Cardiac muscle cell (in vitro differentiated cells and primary cell): ENCODE measurements around the gene TNF. TPM values are rescaled to one million over a fixed set of nuclear protein-coding genes. Genes with fewer than 3 reads are reported as not detected.

Experiments
- DNase-seq, 2 donors: peaks; one replicate each; pipeline versions ENCODE4 v3.0.0 to v3.0.0-alpha.2; 2010 to 2017; ENCODE audit warnings: low read depth in 1 of 2, low spot score in 1 of 2
- H3K27ac ChIP-seq: fragments of 200-600 bp; sonication (generic); 2 replicates; pipeline ENCODE4 v1.5.1; 2016
- H3K27me3 ChIP-seq: fragments of 200-600 bp; sonication (generic); 2 replicates; pipeline ENCODE4 v1.6.0; 2016; ENCODE audit warnings: control low read depth
- H3K36me3 ChIP-seq: fragments of 200-600 bp; sonication (generic); 2 replicates; pipeline ENCODE4 v1.5.1; 2016; ENCODE audit warnings: control low read depth
- H3K4me1 ChIP-seq: fragments of 200-600 bp; sonication (generic); 2 replicates; pipeline ENCODE4 v1.8.1; 2017; ENCODE audit warnings: low read depth, mild to moderate bottlenecking, mixed run types
- H3K4me3 ChIP-seq: fragments of 200-600 bp; sonication (generic); 2 replicates; pipeline ENCODE4 v1.5.1; 2016; ENCODE audit warnings: mild to moderate bottlenecking
- H3K9me3 ChIP-seq: fragments of 200-600 bp; sonication (generic); 2 replicates; pipeline ENCODE4 v1.5.1; 2017; ENCODE audit warnings: low read depth, mild to moderate bottlenecking, control low read depth
- CTCF ChIP-seq: IDR thresholded peaks from 2 replicates; pipeline ENCODE4 v1.5.1; 2012; ENCODE audit warnings: low read depth, mild to moderate bottlenecking, low read length
- polyA plus RNA-seq: library from polyadenylated mRNA; unstranded; fragments of >200 nt; fragmentation: Nextera tagmentation; extraction: Ambion mirVana; gene quantifications from 2 replicates; pipeline ENCODE4 v1.2.1, GENCODE V29; 2016
- total RNA-seq: library from RNA; depleted of rRNA; stranded (reverse); fragments of >200 nt; gene quantifications from 2 replicates; pipeline ENCODE4 v1.2.3, GENCODE V29; 2016

Gene TNF
- total and polyA plus RNA-seq, 2 experiments from 2014 or later = not detected

GRCh38 chr6:31559958-31560696 is 15.2 kb upstream of the TNF start:
- peaks cover 5% of the 10 kb centered on the region for H3K4me1 ChIP-seq
- DNase-seq = peak in 1 of 2 donors; percentile 76
- H3K36me3 ChIP-seq = peaks cover 6% of the 10 kb centered on the region
- peak overlapping the region; percentile 64 for H3K27ac ChIP-seq
- H3K9me3 ChIP-seq = no peaks in the 10 kb centered on the region
- no peak for TF ChIP-seq CTCF
- no peak overlapping the region for H3K4me3 ChIP-seq
- H3K27me3 ChIP-seq = no peaks in the 10 kb centered on the region

- DNase-seq = no peak
- no peaks in the 10 kb centered on the region for H3K9me3 ChIP-seq
- H3K27ac ChIP-seq = peak overlapping the region; percentile 64
These were observed 14.7 kb upstream of the TNF start for GRCh38 chr6:31560697-31561058.

GRCh38 chr6:31567531-31568370 is 7.6 kb upstream of the TNF start:
- H3K4me1 ChIP-seq = no peaks in the 10 kb centered on the region
- no peak for TF ChIP-seq CTCF
- no peaks in the 10 kb centered on the region for H3K27me3 ChIP-seq
- no peaks in the 10 kb centered on the region for H3K9me3 ChIP-seq
- no peak overlapping the region for H3K27ac ChIP-seq
- no peak overlapping the region for H3K4me3 ChIP-seq
- no peaks in the 10 kb centered on the region for H3K36me3 ChIP-seq
- DNase-seq = no peak

More at GRCh38 chr6:31560697-31561058, 14.7 kb upstream of the TNF start:
- no peak overlapping the region for H3K4me3 ChIP-seq
- H3K36me3 ChIP-seq = peaks cover 6% of the 10 kb centered on the region
- peaks cover 5% of the 10 kb centered on the region for H3K4me1 ChIP-seq
- H3K27me3 ChIP-seq = no peaks in the 10 kb centered on the region
- TF ChIP-seq CTCF = no peak

GRCh38 chr6:31568537-31568961 is 6.8 kb upstream of the TNF start:
- no peak overlapping the region for H3K4me3 ChIP-seq
- no peaks in the 10 kb centered on the region for H3K9me3 ChIP-seq
- DNase-seq = no peak
- TF ChIP-seq CTCF = no peak
- no peaks in the 10 kb centered on the region for H3K4me1 ChIP-seq
- no peaks in the 10 kb centered on the region for H3K27me3 ChIP-seq
- no peaks in the 10 kb centered on the region for H3K36me3 ChIP-seq
- H3K27ac ChIP-seq = no peak overlapping the region

GRCh38 chr6:31569861-31570536 is 5.4 kb upstream of the TNF start:
- H3K9me3 ChIP-seq = no peaks in the 10 kb centered on the region
- no peak overlapping the region for H3K4me3 ChIP-seq
- H3K27ac ChIP-seq = no peak overlapping the region
- no peaks in the 10 kb centered on the region for H3K27me3 ChIP-seq
- TF ChIP-seq CTCF = no peak
- no peaks in the 10 kb centered on the region for H3K4me1 ChIP-seq
- H3K36me3 ChIP-seq = no peaks in the 10 kb centered on the region
- DNase-seq = no peak
